A673 (cell line): ENCODE data around the gene YPEL3.

Experiments used
- CTCF ChIP-seq: fragments of 300-800, 200-600 bp; sonication (generic); conservative IDR thresholded peaks from 2 replicates; pipeline ENCODE4 v1.5.1; 2017; ENCODE audit warnings: low read depth, mild to moderate bottlenecking, antibody characterized with exemption, low read length, moderate library complexity, mixed read lengths
- EZH2 ChIP-seq: fragments of 200-600 bp; sonication (generic); IDR thresholded peaks from 2 replicates; pipeline ENCODE4 v1.6.1; 2017; ENCODE audit warnings: borderline replicate concordance, low read depth, mild to moderate bottlenecking, mixed read lengths, antibody characterized with exemption, low read length; ENCODE audit not compliant: poor library complexity, severe bottlenecking

GRCh38 chr16:30054451-30054850, 41.6 kb downstream of the YPEL3 start:
- TF ChIP-seq CTCF (no peak), EZH2 (no peak)
